GM15510 (cell line): Measurements from ENCODE around the gene LRCH3.

Experiments used
- POLR2A ChIP-seq: IDR thresholded peaks from 3 replicates; pipeline ENCODE4 v1.6.1; 2011; ENCODE audit warnings: borderline replicate concordance; ENCODE audit not compliant: insufficient read length; ENCODE audit errors: extremely low read depth

Gene LRCH3

DNA sequence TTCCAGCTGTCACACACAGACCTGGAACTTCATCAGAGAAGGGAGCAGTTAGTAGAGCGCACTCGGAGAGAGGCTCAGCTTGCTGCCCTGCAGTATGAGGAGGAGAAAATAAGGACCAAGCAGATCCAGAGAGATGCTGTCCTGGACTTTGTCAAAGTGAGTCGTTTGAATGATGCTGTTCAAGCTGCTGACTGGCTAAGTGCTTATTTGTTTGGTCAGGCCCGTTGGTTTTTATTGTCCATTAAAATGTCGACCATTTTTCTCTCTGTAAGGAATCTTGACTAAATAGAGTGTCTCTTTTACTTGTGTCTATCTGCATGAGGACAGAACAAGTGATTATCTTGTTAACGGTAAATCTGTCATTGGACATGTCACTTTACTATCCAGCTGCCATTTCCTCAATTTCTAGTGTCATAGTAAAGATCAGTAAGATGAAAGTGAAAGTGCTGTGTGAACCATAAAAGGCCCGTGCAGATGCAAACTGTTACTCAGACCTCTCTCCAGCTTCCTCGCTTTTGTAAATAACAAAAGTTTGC is 56.9 kb downstream of the LRCH3 start:
- TF ChIP-seq POLR2A = no peak

DNA sequence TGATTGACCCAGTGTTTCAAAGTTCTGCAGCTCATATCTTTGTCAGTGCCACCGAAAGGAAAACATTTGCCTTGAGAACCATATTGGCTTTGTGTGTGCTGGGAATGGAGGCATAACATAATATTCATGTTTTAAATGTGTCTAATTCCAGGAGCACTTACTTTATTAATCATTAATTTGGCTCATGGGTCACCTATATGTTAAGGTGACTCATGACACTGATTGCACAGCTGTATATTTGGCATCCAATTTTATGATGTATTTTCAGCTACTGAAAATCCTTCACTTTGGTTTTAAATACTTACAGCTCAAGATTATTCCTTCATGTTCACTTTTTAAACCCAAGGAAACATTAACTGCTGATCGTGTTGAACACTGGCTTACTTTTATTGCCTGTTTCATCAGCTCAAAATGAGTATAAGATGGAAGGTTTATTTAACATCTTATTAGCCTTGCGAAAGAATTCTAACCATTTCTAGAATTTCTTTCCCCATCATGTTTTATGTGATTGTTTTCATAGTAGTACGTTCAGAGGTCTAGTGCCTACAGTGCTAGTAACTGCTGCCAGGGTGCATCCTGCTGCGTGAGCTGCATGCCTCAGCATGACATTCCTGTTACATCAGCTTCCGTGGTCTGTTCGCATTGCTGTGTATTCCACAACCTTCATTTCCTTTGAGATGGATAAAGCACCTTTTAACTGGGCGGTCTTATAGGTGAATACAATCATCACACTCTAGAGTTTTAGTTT is 63.7 kb downstream of the LRCH3 start:
- TF ChIP-seq POLR2A = no peak

DNA sequence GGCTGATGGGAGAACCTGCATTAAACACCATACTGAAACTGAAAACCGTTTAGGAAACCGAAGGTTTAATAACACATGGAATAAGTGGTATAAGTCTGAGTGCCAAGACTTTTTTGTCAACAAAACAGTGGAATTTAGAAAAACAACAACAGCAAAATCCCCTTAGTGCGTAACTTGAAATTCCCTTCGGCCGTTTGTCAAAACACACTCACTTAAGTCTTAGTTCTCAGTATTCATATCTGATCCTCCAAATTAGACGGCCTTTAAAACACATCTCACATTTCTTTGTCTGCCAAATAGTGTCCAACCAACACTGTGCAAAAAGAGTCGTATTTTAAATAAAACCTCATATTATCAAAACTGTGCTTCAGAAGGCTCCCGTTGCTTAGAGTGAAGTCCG is 64.5 kb downstream of the LRCH3 start:
- no peak for TF ChIP-seq POLR2A

DNA sequence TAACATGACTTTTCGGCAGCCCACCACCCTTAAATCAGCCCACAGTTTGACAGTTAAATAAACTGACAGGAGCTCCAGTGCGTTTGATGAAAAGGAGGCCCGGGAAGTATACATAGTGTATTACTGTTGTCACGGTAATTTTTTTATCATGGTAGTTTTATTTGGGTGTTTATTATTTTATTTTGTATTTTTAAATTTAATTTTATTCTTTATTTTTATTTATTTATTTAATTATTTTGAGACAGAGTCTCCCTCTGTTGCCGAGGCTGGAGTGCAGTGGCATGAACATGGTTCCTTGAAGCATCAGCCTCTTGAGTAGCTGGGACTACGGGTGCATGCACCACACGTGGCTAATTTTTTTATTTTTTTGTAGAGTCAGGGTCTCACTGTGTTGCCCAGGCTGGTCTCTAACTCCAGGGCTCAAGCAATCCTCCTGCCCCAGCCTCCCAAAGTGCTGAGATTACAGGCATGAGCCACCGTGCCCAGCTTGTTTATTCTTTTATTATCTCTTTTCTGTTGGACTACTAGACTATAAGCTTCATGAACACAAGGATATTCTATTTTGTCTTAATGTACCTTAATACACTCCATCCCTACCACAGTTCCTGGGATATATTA is 65.3 kb downstream of the LRCH3 start:
- TF ChIP-seq POLR2A = no peak

DNA sequence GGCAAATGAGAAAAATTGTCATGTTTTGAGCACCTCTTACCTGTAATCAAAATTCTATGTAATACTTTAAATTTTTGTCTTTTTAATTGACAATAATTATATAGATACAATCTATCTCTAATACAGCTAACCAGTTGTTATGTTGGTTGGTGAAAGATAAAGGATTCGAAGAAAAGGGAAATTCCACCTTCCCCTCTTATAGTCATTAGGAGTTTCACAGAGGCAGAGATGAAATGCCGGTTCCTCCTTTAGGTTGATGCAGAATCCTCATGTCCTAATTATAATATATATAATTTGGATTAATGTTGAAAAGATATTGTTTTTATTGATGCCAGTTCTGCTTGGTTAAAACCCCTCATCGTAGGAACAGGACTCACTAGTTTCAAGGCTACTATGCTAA is 67.1 kb downstream of the LRCH3 start:
- no peak for TF ChIP-seq POLR2A

DNA sequence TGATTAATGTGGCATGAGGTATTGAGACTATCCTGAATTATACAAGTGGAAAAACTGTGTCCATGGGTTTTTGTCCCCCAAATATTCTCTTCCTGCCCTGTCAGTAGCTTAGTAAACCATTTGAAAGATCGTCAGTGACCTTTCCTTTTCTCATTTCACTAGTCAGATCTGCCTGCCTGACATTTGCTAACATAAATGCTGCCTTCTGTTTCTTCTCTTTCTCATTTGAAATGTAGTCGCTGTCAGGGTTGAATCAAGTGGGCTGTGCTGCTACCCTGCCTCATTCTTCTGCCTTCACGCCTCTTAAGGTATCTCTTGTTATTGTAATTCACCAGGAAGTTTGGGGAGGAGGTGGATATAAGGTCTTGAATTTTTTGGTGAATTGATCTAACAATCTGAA is 67.5 kb downstream of the LRCH3 start:
- no peak for TF ChIP-seq POLR2A

DNA sequence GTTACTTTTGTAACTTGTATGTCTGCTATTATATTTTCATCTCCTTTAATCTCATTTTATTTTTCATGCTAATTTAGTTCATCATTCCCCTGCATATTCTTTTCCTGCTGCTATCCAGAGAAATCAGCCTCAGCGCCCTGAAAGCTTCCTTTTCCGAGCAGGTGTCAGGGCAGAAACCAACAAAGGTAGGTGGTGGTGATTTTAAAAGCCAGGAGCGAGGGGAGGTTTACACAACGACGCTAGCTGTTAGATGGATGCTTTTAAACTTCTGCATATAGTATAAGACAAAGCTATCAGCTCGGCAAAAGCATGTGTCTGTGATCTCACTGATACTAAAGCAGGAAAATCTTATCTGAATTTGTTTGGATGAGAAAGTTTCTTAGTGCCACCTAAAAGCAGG is 75.0 kb downstream of the LRCH3 start:
- TF ChIP-seq POLR2A = no peak

DNA sequence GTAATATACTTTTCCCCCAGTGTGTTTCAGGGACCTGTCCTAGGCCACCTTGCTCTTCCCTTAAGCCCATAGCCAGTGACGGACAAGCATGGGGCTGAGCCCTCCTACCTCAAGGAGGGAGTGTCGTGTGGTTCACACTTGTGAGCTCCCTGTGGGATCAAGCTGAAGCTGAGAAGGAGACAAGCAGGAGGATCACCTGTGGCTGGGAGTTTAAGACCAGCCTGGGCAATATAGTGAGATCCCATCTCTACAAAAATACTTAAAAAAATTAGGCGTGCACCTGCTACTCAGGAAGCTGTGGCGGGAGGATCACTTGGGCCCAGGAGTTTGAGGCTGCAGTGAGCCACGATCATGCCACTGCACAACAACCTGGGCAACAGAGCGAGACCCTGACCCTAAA is 82.3 kb downstream of the LRCH3 start:
- no peak for TF ChIP-seq POLR2A

DNA sequence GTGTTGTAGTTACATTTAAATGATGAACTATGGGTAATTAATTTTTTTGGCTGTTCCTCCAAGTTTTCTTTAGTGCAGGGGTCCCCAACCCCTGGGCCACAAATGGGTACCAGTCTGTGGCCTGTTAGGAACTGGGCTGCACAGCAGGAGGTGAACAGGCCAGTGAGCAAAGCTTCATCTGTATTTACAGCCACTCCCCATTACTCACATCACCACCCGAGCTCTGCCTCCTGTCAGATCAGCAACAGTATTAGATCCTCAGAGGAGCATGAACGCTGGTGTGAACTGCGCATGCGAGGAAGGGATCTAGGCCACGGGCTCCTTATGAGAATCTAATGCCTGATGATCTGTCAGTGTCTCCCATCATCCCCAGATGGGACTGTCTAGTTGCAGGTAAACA is 83.0 kb downstream of the LRCH3 start:
- no peak for TF ChIP-seq POLR2A

DNA sequence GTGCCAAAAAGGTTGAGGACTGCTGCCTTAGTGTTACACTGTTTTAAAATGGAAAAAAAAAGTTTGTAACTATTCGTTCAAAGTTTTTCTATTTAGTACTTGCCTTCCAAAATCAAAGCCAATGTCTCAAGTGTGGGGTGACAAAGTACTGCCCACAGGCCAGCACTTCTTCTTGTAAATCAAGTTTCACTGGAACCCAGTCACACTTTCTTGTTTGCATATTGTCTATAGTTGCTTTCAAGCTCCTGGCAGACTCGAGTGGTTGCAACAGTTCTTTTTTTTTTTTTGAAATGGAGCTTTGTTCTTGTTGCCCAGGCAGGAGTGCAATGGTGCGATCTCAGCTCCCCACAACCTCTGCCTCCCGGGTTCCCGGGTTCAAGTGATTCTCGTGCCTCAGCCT is 83.6 kb downstream of the LRCH3 start:
- TF ChIP-seq POLR2A = no peak

DNA sequence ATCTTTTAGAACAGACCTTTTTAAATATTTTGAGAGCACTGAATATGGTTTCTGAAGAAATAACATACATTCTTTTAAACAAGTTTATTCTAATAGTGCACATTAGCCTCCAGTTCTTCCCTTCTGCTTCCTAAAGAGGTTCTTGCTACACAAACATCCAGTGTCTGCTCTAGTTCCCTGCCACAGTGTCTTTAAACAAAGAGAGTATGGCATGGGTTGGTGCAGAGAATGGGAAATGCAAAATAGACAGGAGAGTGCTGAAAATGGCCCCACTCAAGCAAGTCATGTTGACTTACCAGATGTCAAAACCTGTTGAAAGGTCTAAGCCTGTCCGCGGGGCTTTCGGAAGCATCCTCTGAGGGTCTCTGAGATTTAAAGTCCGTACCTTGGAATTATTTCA is 86.8 kb downstream of the LRCH3 start:
- TF ChIP-seq POLR2A = no peak

DNA sequence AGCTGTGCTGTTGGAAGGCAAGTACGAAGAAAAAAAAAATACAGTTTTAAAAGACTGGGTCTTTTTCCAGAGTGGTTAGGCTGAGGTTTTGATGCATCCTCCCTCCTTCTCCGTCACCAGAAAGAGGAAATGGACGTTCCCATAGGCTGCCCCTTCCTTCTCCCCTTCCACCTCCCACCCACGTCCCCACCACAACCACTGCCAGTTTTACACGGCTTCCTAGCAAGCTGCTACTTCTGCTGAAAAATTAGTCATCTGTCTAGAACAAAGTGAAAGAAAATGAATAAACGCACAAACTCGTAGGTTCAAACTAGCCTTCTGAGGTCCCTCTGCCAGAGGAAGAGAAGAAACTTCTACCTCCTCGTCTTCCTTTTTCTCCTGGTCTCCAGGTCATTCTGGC is 87.4 kb downstream of the LRCH3 start:
- TF ChIP-seq POLR2A = no peak

DNA sequence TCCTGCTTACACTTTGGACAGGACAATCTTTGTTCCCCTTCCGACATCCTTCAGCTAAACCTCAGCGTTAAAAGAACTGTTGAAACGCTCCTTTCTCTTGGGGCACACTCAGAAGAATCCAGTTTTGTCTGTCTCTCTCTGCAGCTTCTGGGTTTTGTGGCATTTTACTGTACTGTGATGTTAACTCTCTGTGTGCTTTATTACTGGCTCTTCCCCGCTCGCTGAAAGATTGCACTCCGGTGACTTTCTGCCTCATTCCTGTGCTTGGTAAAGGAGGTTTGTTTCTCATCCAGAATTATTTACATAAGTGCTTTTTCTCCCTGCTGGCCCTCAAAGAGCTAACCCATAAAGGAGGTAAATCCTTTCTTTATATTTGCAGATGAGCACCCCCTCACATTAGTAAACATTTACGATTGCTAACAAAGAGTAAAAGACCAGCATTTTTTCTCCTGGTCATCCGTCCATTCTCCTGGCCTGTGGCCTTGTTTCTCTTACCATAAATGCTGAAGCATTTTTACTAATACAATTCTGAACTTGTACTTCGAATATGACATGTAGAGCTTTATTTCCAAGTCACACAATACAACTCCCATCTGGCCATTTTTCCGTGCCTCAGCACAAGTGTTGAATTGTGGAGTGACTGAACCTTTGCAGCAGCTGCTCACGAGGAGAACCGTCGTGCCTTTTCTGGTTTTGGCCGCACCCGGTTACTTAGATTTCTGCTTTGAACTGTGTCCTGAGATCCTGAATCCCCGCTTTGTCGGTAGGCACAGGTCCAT is 89.6 kb downstream of the LRCH3 start:
- no peak for TF ChIP-seq POLR2A

DNA sequence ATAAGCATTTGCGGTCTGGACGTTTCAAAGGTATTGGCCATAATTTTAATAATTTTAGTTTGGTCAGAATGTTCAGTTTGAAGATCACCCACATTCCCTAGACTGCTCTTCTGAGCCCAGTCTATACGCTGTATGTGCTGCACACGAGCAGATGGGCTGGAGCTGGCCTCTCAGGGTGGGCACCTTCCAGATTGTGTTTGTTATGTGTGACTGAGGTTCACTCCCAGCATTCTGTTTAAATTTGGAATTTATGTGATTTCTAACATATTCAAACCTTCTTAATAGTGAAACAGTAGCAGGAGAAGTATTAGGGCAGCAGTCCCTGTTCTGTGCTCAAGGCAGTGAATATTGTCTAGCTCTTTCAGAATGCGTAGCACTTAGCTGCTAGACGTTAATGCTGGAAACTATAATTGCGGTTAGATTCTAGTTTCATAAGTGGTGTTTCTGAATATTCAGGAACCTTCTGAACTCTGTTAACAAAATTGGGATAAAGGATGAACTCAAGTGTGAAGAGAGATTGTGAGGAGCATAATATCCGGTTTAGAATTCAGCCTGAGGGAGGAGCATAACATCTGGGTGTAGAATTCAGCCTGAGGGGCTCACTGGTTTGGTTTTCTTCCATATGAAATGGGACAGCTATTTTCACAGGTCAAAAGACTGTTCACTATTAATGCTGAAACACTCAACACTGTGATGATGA is 90.4 kb downstream of the LRCH3 start:
- no peak for TF ChIP-seq POLR2A

DNA sequence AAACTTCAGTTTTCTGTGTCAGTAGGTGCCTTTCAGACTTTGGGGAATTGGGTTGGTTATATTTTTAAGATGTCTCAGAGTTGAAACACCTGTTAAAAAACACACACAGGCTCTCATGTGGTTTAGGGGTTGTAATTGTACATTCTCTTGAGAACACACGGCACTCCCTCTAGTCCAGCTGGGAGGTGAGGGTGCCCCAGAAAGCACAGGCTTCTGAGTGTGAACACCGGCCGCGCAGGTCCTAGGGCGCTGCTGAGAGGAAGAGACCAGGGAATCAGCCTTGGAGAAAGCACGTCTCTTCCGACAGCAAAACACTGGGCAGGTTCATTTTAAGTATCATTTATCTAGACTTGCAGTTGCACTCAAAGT is 90.9 kb downstream of the LRCH3 start:
- no peak for TF ChIP-seq POLR2A
